ENCODE measurements around the gene RPS3A. TPM values are rescaled to one million over a fixed set of nuclear protein-coding genes. Genes with fewer than 3 reads are reported as not detected.
"Not testable (repeated sequence)": the region's sequence is repeated elsewhere in the genome, so short reads cannot be mapped to it uniquely, and the experiment has no call there.

Gene RPS3A
- total RNA-seq: 414 TPM

GRCh38 chr4:151099229-151099975 is at the start of gene RPS3A:
TSS of gene RPS3A (plus strand) at chr4:151099628. CDS start at chr4:151099653, 25 bp downstream.
- DNase-seq (ENCODE audit: low spot score): peak; percentile 98
- peak; percentile 96 for ATAC-seq

- ATAC-seq (no peak), DNase-seq (ENCODE audit: low spot score) (no peak)
Observed at GRCh38 chr4:151052785-151053184, 46.6 kb upstream of the RPS3A start.

GRCh38 chr4:151055539-151055938 is 43.9 kb upstream of the RPS3A start:
- DNase-seq (ENCODE audit: low spot score) (no peak), ATAC-seq (no peak)

GRCh38 chr4:151063143-151063542 is 36.3 kb upstream of the RPS3A start:
- not testable (repeated sequence) for ATAC-seq; DNase-seq (ENCODE audit: low spot score)

- ATAC-seq: no peak
- no peak for DNase-seq (ENCODE audit: low spot score)
Observed at GRCh38 chr4:151067316-151067970, 32.0 kb upstream of the RPS3A start.

- ATAC-seq: no peak
Observed at GRCh38 chr4:151074416-151074916, 25.0 kb upstream of the RPS3A start.

DNA sequence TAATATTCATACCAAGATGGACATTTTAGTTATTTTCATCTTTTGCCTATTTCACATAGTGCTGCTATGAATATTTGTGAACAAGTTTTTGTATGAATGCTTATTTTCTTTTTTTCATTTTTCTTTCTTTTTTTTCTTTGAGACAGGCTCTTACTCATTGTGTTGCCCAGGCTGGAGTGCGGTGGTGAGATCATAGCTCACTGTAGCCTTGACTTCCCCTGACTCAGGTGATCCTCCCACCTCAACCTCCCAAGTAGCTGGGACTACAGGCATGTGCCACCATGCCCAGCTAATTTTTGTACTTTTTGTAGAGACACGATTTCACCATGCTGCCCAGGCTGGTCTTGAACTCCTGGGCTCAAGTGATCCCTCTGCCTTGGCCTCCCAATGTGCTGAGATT is 21.4 kb upstream of the RPS3A start:
- ATAC-seq: not testable (repeated sequence)

More at GRCh38 chr4:151074416-151074916, 25.0 kb upstream of the RPS3A start:
- DNase-seq (ENCODE audit: low spot score): no peak

DNA sequence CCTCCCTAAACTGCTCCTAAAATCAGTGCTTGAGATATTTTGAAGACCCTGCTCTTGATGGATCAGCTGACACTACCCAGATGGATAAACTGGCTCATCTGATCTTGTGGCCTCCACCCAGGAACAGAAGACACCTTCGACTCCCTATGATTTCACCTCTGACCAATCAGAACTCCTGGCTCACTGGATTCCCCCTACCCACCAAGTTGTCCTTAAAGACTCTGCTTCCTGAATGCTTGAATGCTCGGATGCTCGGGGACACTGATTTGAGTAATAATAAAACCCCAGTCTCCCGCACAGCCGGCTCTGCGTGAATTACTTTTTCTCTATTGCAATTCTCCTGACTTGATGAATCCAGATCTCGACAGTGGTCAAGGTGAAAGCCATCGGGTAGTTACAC is 12.0 kb upstream of the RPS3A start:
- no peak for ATAC-seq
- no peak for DNase-seq (ENCODE audit: low spot score)

More for the DNA sequence above, 21.4 kb upstream of the RPS3A start:
- not testable (repeated sequence) for DNase-seq (ENCODE audit: low spot score)

DNA sequence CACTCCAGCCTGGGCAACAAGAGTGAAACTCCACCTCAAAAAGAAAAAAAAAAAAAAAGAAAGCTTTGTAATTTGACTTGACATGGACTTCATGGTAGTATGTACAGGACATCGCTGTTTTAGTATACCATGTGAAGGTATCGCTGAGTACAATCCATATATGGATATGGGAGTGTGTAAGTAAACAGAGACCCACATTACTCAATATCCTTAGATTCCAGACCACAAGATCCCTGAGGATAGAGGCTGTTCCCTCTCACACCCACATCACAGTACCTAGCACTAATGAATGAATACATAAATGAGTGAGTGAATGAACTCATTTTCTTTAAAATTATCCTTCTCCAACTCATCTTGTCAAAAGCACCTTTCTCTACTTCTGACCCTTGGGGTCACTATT is 8.4 kb upstream of the RPS3A start:
- no peak for ATAC-seq
- DNase-seq (ENCODE audit: low spot score): no peak

GRCh38 chr4:151092488-151092887 is 6.9 kb upstream of the RPS3A start:
- DNase-seq (ENCODE audit: low spot score) (no peak), ATAC-seq (no peak)

- DNase-seq (ENCODE audit: low spot score) (no peak), ATAC-seq (no peak)
Observed at GRCh38 chr4:151093203-151093602, 6.2 kb upstream of the RPS3A start.

DNA sequence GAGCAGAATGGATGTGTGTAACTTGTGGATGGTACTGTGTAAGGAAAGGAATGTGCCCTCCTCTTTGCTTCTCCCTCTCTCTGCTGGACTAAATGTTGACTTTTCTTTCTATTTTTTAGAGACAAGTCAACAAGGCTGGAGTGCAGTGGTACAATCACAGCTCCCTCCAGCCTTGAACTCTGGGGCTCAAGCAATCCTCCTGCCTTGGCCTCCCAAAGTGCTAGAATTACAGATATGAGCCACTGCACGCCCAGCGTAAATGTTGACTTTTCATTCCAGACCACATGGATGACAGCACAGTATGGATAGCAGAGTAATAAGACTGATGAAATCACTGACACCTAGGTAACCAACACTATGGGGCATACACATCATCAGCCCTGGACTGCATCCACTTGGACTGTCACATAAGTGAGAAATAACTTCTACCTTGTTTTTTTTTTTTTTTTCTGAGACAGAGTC is 5.1 kb upstream of the RPS3A start:
- ATAC-seq (no peak), DNase-seq (ENCODE audit: low spot score) (no peak)

- DNase-seq (ENCODE audit: low spot score) (no peak), ATAC-seq (no peak)
Observed at GRCh38 chr4:151095142-151095541, 4.3 kb upstream of the RPS3A start.

DNA sequence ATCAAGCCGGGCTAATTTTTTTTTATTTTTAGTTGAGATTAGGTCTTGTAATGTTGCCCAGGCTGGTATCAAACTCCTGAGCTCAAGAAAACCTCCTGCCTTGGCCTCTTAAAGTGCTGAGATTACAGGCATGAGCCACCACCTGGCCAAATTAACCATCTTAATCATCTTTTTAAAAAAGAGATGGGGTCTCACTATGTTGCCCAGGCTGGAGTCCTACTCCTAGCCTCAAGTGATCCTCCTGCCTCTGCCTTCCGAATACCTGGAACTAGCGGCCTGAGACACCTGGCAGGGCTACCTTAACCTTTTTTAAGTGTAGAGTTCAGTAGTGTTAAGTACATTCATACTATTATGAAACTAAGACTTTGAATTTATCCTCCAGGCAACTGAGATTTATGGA is 1.7 kb upstream of the RPS3A start:
- DNase-seq (ENCODE audit: low spot score) (no peak), ATAC-seq (no peak)

- ATAC-seq: peak; percentile 26
- no peak for DNase-seq (ENCODE audit: low spot score)
Observed at GRCh38 chr4:151098979-151099228, 524 bp upstream of the RPS3A start.

- ATAC-seq: peak; percentile 36
- DNase-seq (ENCODE audit: low spot score): no peak
Observed at GRCh38 chr4:151099976-151100417, 569 bp downstream of the RPS3A start.

- DNase-seq (ENCODE audit: low spot score) (no peak), ATAC-seq (no peak)
Observed at GRCh38 chr4:151100531-151100930, 1.1 kb downstream of the RPS3A start.

DNA sequence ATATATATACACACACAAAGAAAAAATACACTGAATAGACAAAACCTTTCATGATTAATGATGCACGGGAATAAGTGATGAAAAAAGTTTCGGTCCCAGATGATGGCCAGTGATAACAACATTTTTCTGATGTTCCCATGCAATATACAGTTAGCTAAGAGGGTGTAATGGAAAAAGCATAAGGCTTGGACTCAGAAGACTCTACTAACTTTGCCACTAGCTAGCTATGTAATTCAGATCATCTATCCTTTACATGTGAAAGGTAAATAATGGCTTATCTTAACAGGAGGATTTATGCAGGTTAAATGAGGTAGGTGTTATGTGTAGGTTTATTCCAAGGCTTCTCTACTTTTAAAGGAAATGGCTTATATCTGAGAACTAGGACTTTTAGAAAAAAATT is 4.3 kb downstream of the RPS3A start:
- no peak for DNase-seq (ENCODE audit: low spot score)
- no peak for ATAC-seq

GRCh38 chr4:151104621-151105020 is 5.2 kb downstream of the RPS3A start:
- ATAC-seq (no peak), DNase-seq (ENCODE audit: low spot score) (no peak)

DNA sequence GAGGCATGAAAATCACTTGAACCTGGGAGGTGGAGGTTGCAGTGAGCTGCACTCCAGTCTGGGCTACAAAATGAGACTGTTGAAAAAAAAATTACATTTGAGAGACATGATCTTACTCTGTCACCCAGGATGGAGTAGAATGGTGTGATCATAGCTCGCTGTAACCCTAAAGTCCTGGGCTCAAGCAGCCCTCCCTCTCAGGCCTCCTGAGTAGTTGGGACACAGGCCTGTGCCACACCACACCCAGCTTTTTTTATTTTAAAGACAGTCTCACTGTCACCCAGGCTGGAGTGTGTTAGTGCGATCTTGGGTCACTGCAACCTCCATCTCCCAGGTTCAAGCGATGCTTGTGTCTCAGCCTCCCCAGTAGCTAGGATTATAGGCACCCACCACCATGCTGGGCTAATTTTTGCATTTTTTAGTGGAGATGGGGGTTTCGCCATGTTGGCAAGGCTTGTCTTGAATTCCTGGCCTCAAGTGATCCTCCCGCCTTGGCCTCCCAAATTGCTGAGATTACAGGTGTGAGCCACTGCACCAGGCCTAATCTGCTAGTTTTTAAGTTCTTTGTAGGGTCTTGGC is 6.1 kb downstream of the RPS3A start:
- ATAC-seq (no peak), DNase-seq (ENCODE audit: low spot score) (no peak)

GRCh38 chr4:151107063-151107462 is 7.6 kb downstream of the RPS3A start:
- ATAC-seq (no peak), DNase-seq (ENCODE audit: low spot score) (no peak)

DNA sequence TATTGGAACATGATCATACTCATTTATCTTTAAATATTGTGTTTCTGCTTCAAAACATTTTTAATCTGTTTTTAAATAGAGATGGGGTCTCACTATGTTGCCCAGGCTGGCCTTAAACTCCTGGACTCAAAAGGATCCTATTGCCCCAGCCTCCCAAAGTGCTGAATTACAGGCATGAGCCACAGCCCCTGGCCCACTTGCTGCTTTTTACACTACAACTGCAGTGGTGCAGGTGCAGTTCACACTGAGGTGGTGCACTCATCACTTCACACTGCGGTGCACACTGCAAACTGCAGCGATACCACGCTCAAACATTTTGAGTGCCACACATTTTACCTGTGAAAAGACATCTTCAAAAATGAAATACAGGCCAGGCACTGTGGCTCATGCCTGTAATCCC is 10.8 kb downstream of the RPS3A start:
- ATAC-seq (no peak), DNase-seq (ENCODE audit: low spot score) (no peak)
